ENCODE data around the gene STARD3NL.
"Not testable (repeated sequence)": the region's sequence is repeated elsewhere in the genome, so short reads cannot be mapped to it uniquely, and the experiment has no call there.

DNA sequence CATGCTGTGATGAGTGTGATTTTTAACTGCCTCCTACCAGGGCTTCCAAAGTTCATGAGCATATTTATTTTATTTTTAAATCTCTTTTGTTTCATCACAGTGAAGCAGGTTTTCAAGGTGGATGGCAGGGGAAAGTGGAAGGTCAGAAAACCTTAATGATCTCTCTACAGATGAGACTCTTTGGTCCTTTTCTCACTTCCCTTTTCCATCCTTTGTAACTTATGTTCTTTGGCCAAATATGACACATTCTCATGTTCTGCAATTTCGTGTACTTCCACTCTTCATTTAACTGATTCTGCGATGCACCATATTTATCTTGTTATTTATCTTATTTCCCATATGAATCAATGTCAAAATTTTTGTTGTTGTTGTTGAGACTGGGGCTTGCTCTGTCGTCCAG is 71.8 kb downstream of the STARD3NL start:
- TF ChIP-seq, protein P1, sequence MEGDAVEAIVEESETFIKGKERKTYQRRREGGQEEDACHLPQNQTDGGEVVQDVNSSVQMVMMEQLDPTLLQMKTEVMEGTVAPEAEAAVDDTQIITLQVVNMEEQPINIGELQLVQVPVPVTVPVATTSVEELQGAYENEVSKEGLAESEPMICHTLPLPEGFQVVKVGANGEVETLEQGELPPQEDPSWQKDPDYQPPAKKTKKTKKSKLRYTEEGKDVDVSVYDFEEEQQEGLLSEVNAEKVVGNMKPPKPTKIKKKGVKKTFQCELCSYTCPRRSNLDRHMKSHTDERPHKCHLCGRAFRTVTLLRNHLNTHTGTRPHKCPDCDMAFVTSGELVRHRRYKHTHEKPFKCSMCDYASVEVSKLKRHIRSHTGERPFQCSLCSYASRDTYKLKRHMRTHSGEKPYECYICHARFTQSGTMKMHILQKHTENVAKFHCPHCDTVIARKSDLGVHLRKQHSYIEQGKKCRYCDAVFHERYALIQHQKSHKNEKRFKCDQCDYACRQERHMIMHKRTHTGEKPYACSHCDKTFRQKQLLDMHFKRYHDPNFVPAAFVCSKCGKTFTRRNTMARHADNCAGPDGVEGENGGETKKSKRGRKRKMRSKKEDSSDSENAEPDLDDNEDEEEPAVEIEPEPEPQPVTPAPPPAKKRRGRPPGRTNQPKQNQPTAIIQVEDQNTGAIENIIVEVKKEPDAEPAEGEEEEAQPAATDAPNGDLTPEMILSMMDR (optimal IDR thresholded peaks at IDR 0.05 in 1 of 3, IDR thresholded peaks at IDR 0.05 in 1 of 3, conservative IDR thresholded peaks at IDR 0.05 in 1 of 3; ENCODE audit: extremely low read depth in 1 of 3, insufficient read depth in 2 of 3, low read length in 3 of 3): not testable (repeated sequence)
- TF ChIP-seq EZH2 (IDR thresholded peaks at IDR 0.05; ENCODE audit: low read length): not testable (repeated sequence)

Data from keratinocyte (primary cell).